Measurements from ENCODE around the gene NPDC1.
"Not testable (repeated sequence)": the region's sequence is repeated elsewhere in the genome, so short reads cannot be mapped to it uniquely, and the experiment has no call there.

NPDC1 gene

GRCh38 chr9:137075275-137075775 is 29.3 kb upstream of the NPDC1 start:
- no peak for DNase-seq (ENCODE audit: low read depth, low spot score)

- DNase-seq (ENCODE audit: low read depth, low spot score) = no peak
These were observed 28.8 kb upstream of the NPDC1 start for GRCh38 chr9:137074657-137075274.

- DNase-seq (ENCODE audit: low read depth, low spot score) = no peak
These were observed 28.0 kb upstream of the NPDC1 start for GRCh38 chr9:137073992-137074399.

- no peak for DNase-seq (ENCODE audit: low read depth, low spot score)
These were observed 25.3 kb upstream of the NPDC1 start for GRCh38 chr9:137071282-137071681.

GRCh38 chr9:137070906-137071275 is 24.9 kb upstream of the NPDC1 start:
- DNase-seq (ENCODE audit: low read depth, low spot score) = no peak

GRCh38 chr9:137070201-137070905 is 24.4 kb upstream of the NPDC1 start, which contains the start of gene SAPCD2:
SAPCD2 (minus strand) TSS chr9:137070557; CDS start chr9:137070460, 97 bp downstream.
- peak; percentile 64 for DNase-seq (ENCODE audit: low read depth, low spot score)

- DNase-seq (ENCODE audit: low read depth, low spot score) = no peak
These were observed 23.6 kb upstream of the NPDC1 start for GRCh38 chr9:137069508-137070091.

- DNase-seq (ENCODE audit: low read depth, low spot score) = no peak
These were observed 22.8 kb upstream of the NPDC1 start for GRCh38 chr9:137068539-137069507.

GRCh38 chr9:137067860-137068538 is 22.0 kb upstream of the NPDC1 start:
- peak; percentile 75 for DNase-seq (ENCODE audit: low read depth, low spot score)

- no peak for DNase-seq (ENCODE audit: low read depth, low spot score)
These were observed 20.3 kb upstream of the NPDC1 start for GRCh38 chr9:137066096-137066861.

- DNase-seq (ENCODE audit: low read depth, low spot score) = no peak
These were observed 19.5 kb upstream of the NPDC1 start for GRCh38 chr9:137065336-137065967.

GRCh38 chr9:137064880-137065164 is 18.8 kb upstream of the NPDC1 start:
- DNase-seq (ENCODE audit: low read depth, low spot score) = no peak

GRCh38 chr9:137064027-137064879 is 18.3 kb upstream of the NPDC1 start:
- DNase-seq (ENCODE audit: low read depth, low spot score) = no peak

GRCh38 chr9:137063311-137064026 is 17.5 kb upstream of the NPDC1 start:
- no peak for DNase-seq (ENCODE audit: low read depth, low spot score)

GRCh38 chr9:137062798-137063197 is 16.8 kb upstream of the NPDC1 start:
- DNase-seq (ENCODE audit: low read depth, low spot score) = not testable (repeated sequence)

- DNase-seq (ENCODE audit: low read depth, low spot score) = no peak
These were observed 16.4 kb upstream of the NPDC1 start for GRCh38 chr9:137062384-137062783.

- DNase-seq (ENCODE audit: low read depth, low spot score) = no peak
These were observed 12.7 kb upstream of the NPDC1 start for GRCh38 chr9:137058521-137059234.

GRCh38 chr9:137057545-137057944 is 11.6 kb upstream of the NPDC1 start:
- no peak for DNase-seq (ENCODE audit: low read depth, low spot score)

Data from activated naive CD8-positive, alpha-beta T cell treated with anti-CD3 and anti-CD28 coated beads, Interleukin-2, amount 50 U/mL, for 16 hours (primary cell).